ENCODE results near the gene CGB3.

DNA sequence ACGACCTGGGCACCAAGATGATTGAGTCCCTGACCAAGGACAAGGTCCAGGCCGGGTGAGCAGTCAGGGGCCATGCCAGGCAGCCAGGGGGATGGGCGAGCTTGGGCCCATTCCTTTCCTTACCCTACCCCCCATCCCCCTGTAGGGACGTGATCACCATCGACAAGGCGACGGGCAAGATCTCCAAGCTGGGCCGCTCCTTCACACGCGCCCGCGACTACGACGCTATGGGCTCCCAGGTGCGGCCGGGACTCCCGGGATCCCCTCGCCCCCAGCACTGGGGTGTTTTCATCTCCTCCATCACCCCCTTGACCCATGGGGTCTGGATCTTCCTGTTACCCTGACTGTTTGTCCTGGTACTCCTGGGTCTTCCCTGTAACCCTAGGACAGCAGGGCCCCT lies 14.3 kb downstream of the CGB3 start:
- TF ChIP-seq, protein P1, sequence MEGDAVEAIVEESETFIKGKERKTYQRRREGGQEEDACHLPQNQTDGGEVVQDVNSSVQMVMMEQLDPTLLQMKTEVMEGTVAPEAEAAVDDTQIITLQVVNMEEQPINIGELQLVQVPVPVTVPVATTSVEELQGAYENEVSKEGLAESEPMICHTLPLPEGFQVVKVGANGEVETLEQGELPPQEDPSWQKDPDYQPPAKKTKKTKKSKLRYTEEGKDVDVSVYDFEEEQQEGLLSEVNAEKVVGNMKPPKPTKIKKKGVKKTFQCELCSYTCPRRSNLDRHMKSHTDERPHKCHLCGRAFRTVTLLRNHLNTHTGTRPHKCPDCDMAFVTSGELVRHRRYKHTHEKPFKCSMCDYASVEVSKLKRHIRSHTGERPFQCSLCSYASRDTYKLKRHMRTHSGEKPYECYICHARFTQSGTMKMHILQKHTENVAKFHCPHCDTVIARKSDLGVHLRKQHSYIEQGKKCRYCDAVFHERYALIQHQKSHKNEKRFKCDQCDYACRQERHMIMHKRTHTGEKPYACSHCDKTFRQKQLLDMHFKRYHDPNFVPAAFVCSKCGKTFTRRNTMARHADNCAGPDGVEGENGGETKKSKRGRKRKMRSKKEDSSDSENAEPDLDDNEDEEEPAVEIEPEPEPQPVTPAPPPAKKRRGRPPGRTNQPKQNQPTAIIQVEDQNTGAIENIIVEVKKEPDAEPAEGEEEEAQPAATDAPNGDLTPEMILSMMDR (conservative IDR thresholded peaks at IDR 0.05), result no peak
- TF ChIP-seq ZFX (IDR thresholded peaks at IDR 0.05), result no peak
